Testis (tissue), 3 donors: Measurements from ENCODE around the gene SLC7A9. TPM values are rescaled to one million over a fixed set of nuclear protein-coding genes. Genes with fewer than 3 reads are reported as not detected.

ENCODE experiments used
- DNase-seq: peaks from one replicate; pipeline ENCODE4 v3.0.0-alpha.2; 2019
- H3K27ac ChIP-seq, 2 donors: fragments of 200-600 bp; sonication (generic); one replicate each; pipeline ENCODE4 v1.5.1; 2019
- H3K27me3 ChIP-seq: fragments of 200-600 bp; sonication (generic); one replicate; pipeline ENCODE4 v1.5.1; 2019
- H3K36me3 ChIP-seq: fragments of 200-600 bp; sonication (generic); one replicate; pipeline ENCODE4 v1.5.1; 2017; ENCODE audit warnings: low read depth; ENCODE audit errors: missing control alignments
- H3K4me1 ChIP-seq: fragments of 200-600 bp; sonication (generic); one replicate; pipeline ENCODE4 v1.5.1; 2019
- H3K4me3 ChIP-seq, 2 donors: fragments of 200-600 bp; sonication (generic); one replicate each; pipeline ENCODE4 v1.5.1; 2017 to 2019
- H3K9me3 ChIP-seq: fragments of 200-600 bp; sonication (generic); one replicate; pipeline ENCODE4 v1.5.1; 2017
- POLR2A ChIP-seq: fragments of 450-650 bp; IDR thresholded peaks from one replicate; pipeline ENCODE4 v1.6.1; 2017; ENCODE audit warnings: antibody characterized with exemption, mild to moderate bottlenecking, moderate library complexity
- WGBS, 2 donors: methylation state at CpG; one replicate each; pipeline ENCODE4 v1.1.5; 2018; 5-methylcytosine and 5-hydroxymethylcytosine counted together
- intact Hi-C: fragments of 100-400 bp; cut with DNase I; formaldehyde crosslinking; loops from one replicate; pipeline ENCODE4 v1.15.1; 2023; ENCODE audit warnings: low total_unique reads
- polyA plus RNA-seq: library from polyadenylated mRNA; stranded (reverse); fragments of 350-450 nt; fragmentation: Illumina TruSeq; extraction: RNeasy Lipid Tissue Mini Kit (QIAGEN cat#74804); gene quantifications from one replicate; pipeline ENCODE4 v1.2.3, GENCODE V29; 2014; ENCODE audit warnings: low read depth, low replicate concordance; ENCODE audit not compliant: insufficient read depth
- small RNA-seq, 2 donors: library from RNA; depleted of rRNA; stranded (forward); fragments of <200 nt; gene quantifications; one replicate each; pipeline ENCODE3, GENCODE V24; 2016
- total RNA-seq, 2 donors: library from RNA; depleted of rRNA; stranded (reverse); fragments of >200 nt; gene quantifications; one replicate each; pipeline ENCODE4 v1.2.3, GENCODE V29; 2016
- TF ChIP-seq, protein P1 (sequence below), 3 experiments: fragments of 450-650 bp in 2 of 3; fragments of 200-600 bp in 1 of 3; sonication (generic) in 1 of 3; IDR thresholded peaks; one replicate each; pipeline ENCODE4 v1.5.1; 2016 to 2019; ENCODE audit warnings: antibody characterized with exemption in 3 of 3, mild to moderate bottlenecking in 2 of 3, moderate library complexity in 1 of 3

Gene SLC7A9
- total and polyA plus RNA-seq, 3 donors from 2014 or later, result 0.79 to 1.6 (median 1.2) TPM

DNA sequence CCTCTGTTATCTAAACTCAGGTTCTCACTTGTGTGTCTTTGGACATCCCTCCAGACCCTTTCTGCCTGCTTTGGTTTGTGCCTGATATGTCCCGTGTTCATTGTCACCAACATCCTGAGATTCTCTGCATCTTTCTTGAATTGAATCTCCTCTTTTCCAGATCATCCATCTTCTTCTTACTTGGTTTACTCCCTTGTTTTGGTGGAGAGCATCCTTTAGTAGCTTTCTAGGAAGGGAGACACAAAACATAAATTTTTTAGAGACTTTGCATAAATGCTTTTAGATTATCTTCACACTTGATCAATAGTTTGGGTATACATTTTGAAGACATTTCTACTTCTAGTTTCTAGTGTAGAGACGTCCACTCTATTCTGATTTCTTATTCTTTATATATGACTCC lies 88.3 kb downstream of the SLC7A9 start:
- TF ChIP-seq, protein P1, sequence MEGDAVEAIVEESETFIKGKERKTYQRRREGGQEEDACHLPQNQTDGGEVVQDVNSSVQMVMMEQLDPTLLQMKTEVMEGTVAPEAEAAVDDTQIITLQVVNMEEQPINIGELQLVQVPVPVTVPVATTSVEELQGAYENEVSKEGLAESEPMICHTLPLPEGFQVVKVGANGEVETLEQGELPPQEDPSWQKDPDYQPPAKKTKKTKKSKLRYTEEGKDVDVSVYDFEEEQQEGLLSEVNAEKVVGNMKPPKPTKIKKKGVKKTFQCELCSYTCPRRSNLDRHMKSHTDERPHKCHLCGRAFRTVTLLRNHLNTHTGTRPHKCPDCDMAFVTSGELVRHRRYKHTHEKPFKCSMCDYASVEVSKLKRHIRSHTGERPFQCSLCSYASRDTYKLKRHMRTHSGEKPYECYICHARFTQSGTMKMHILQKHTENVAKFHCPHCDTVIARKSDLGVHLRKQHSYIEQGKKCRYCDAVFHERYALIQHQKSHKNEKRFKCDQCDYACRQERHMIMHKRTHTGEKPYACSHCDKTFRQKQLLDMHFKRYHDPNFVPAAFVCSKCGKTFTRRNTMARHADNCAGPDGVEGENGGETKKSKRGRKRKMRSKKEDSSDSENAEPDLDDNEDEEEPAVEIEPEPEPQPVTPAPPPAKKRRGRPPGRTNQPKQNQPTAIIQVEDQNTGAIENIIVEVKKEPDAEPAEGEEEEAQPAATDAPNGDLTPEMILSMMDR (IDR thresholded peaks at IDR 0.05), result no peak
- no peak for TF ChIP-seq POLR2A
- H3K4me1 ChIP-seq, result no peaks in the 10 kb centered on the region
- H3K27ac ChIP-seq, result no peak overlapping the region
- intact Hi-C loops, result no loop called here
- no peaks in the 10 kb centered on the region for H3K36me3 ChIP-seq
- no peak for DNase-seq
- H3K27me3 ChIP-seq, result no peaks in the 10 kb centered on the region
- H3K4me3 ChIP-seq, result no peak overlapping the region
- H3K9me3 ChIP-seq, result no peaks in the 10 kb centered on the region
- WGBS, 2 donors, result 94 to 95% methylated on average over 2 of the region's 2 CpGs

Small RNA genes lying within 50 kb of the gene (small RNA-seq; reads per million reads assigned to genes)
- 0 reads per million in 2 donors for gene RN7SKP22

Other genes with a start within 250 kb of the SLC7A9 start
- 10 to 100 TPM; 45.8 to 54.4 TPM for gene ANKRD27, start 194.6 kb downstream of the SLC7A9 start, total RNA-seq
- 34.6 TPM for gene ANKRD27, start 194.6 kb downstream of the SLC7A9 start, polyA plus RNA-seq
- gene RGS9BP, start 193.9 kb downstream of the SLC7A9 start, total RNA-seq, result 1 to 10 TPM in 1 of 2 donors, under 1 TPM in 1; 0.94 to 2.4 TPM
- 0.58 TPM for gene RGS9BP, start 193.9 kb downstream of the SLC7A9 start, polyA plus RNA-seq
- gene NUDT19, start 177.9 kb downstream of the SLC7A9 start, total RNA-seq, result 10 to 100 TPM; 11.3 to 15.5 TPM
- 6.7 TPM for gene NUDT19, start 177.9 kb downstream of the SLC7A9 start, polyA plus RNA-seq
- gene TDRD12, start 150.0 kb downstream of the SLC7A9 start, total RNA-seq, result 10 to 100 TPM; 24.3 to 30.6 TPM
- gene TDRD12, start 150.0 kb downstream of the SLC7A9 start, polyA plus RNA-seq, result 33.4 TPM
- gene CEP89, start 102.2 kb upstream of the SLC7A9 start, total RNA-seq, result 10 to 100 TPM; 16.7 to 17.2 TPM
- gene CEP89, start 102.2 kb upstream of the SLC7A9 start, polyA plus RNA-seq, result 14.0 TPM
- 10 to 100 TPM in 1 of 2 donors, 1 to 10 TPM in 1; 5.5 to 11.8 TPM for gene FAAP24, start 102.5 kb upstream of the SLC7A9 start, total RNA-seq
- 15.8 TPM for gene FAAP24, start 102.5 kb upstream of the SLC7A9 start, polyA plus RNA-seq
- gene RHPN2, start 195.1 kb upstream of the SLC7A9 start, total RNA-seq, result 1 to 10 TPM; 3.5 to 8.1 TPM
- 4.0 TPM for gene RHPN2, start 195.1 kb upstream of the SLC7A9 start, polyA plus RNA-seq
- 10 to 100 TPM; 13.1 to 14.2 TPM for gene GPATCH1, start 211.4 kb upstream of the SLC7A9 start, total RNA-seq
- 12.0 TPM for gene GPATCH1, start 211.4 kb upstream of the SLC7A9 start, polyA plus RNA-seq